Urinary bladder (tissue), 4 donors: ENCODE data around the gene TPTE2. TPM values are rescaled to one million over a fixed set of nuclear protein-coding genes. Genes with fewer than 3 reads are reported as not detected.
"Not testable (repeated sequence)": the region's sequence is repeated elsewhere in the genome, so short reads cannot be mapped to it uniquely, and the experiment has no call there.

Experiments
- DNase-seq: peaks from one replicate; pipeline ENCODE4 v3.0.0-alpha.2; 2015; ENCODE audit errors: extremely low spot score
- H3K27ac ChIP-seq: one replicate; pipeline ENCODE4 v1.5.1; 2013; ENCODE audit warnings: low read depth, mild to moderate bottlenecking, moderate library complexity
- H3K36me3 ChIP-seq: one replicate; pipeline ENCODE4 v1.6.1; 2013; ENCODE audit warnings: mild to moderate bottlenecking, moderate library complexity; ENCODE audit not compliant: insufficient read depth
- H3K4me1 ChIP-seq: one replicate; pipeline ENCODE4 v1.6.1; 2013; ENCODE audit warnings: mild to moderate bottlenecking, moderate library complexity; ENCODE audit not compliant: insufficient read depth
- H3K4me3 ChIP-seq: one replicate; pipeline ENCODE4 v1.5.1; 2013; ENCODE audit warnings: low read depth, low read length
- whole genome bisulfite sequencing: extraction: QIAGEN DNeasy Blood & Tissue Kit; methylation state at CpG from one replicate; pipeline ENCODE4 v1.1.7; 2013; 5-methylcytosine and 5-hydroxymethylcytosine counted together
- polyA plus RNA-seq: library from polyadenylated mRNA; stranded (reverse); fragments of 200-250 nt; gene quantifications from one replicate; pipeline ENCODE4 v1.2.3, GENCODE V29; 2013
- total RNA-seq: library from RNA; depleted of rRNA; stranded (reverse); fragments of >200 nt; gene quantifications from one replicate; pipeline ENCODE4 v1.2.3, GENCODE V29; 2014
- donor health status: healthy with polysubstance abuse.
- donor health status: healthy.

Gene TPTE2
- 0.16 TPM for total RNA-seq
- polyA plus RNA-seq: not detected

GRCh38 chr13:19561127-19561582 is at the start of gene TPTE2:
Gene TPTE2, minus strand, starts transcription at chr13:19561532. Its CDS starts 58,298 bp downstream, at chr13:19503234.
- H3K4me3 ChIP-seq, H3K36me3 ChIP-seq, H3K4me1 ChIP-seq, H3K27ac ChIP-seq, DNase-seq: not testable (repeated sequence)
- 87% methylated on average over 32 of the region's 32 CpGs for WGBS

- Histone ChIP-seq H3K36me3 (no peaks in the 10 kb centered on the region), H3K4me1 (no peaks in the 10 kb centered on the region), H3K4me3 (no peak overlapping the region), H3K27ac (no peak overlapping the region)
- no peak for DNase-seq
- 96% methylated on average over 10 of the region's 10 CpGs for WGBS
Measured at GRCh38 chr13:19607523-19608078, 46.3 kb upstream of the TPTE2 start.

GRCh38 chr13:19606737-19607136 is 45.4 kb upstream of the TPTE2 start:
- H3K36me3 ChIP-seq: no peaks in the 10 kb centered on the region
- 97% methylated on average over 2 of the region's 2 CpGs for WGBS
- no peak overlapping the region for H3K27ac ChIP-seq
- DNase-seq: no peak
- H3K4me1 ChIP-seq: no peaks in the 10 kb centered on the region
- H3K4me3 ChIP-seq: no peak overlapping the region

- Histone ChIP-seq H3K27ac (no peak overlapping the region), H3K4me1 (no peaks in the 10 kb centered on the region), H3K36me3 (no peaks in the 10 kb centered on the region), H3K4me3 (no peak overlapping the region)
- no peak for DNase-seq
Measured at GRCh38 chr13:19606152-19606551, 44.8 kb upstream of the TPTE2 start.

GRCh38 chr13:19605161-19605955 is 44.0 kb upstream of the TPTE2 start:
- H3K4me3 ChIP-seq: no peak overlapping the region
- H3K4me1 ChIP-seq: no peaks in the 10 kb centered on the region
- 85% methylated on average over 7 of the region's 7 CpGs for WGBS
- no peak for DNase-seq
- H3K27ac ChIP-seq: no peak overlapping the region
- H3K36me3 ChIP-seq: no peaks in the 10 kb centered on the region

GRCh38 chr13:19604306-19604705 is 43.0 kb upstream of the TPTE2 start:
- Histone ChIP-seq H3K4me1 (no peaks in the 10 kb centered on the region), H3K4me3 (no peak overlapping the region), H3K36me3 (no peaks in the 10 kb centered on the region), H3K27ac (no peak overlapping the region)
- DNase-seq: no peak
- 88% methylated on average over 6 of the region's 6 CpGs for WGBS

- Histone ChIP-seq H3K4me1 (no peaks in the 10 kb centered on the region), H3K36me3 (no peaks in the 10 kb centered on the region), H3K27ac (no peak overlapping the region), H3K4me3 (peak overlapping the region; percentile 62)
- DNase-seq: no peak
- WGBS: under 1% methylated on average over 108 of the region's 108 CpGs
Measured at GRCh38 chr13:19601749-19602725, 40.7 kb upstream of the TPTE2 start.

- H3K36me3 ChIP-seq: no peaks in the 10 kb centered on the region
- H3K4me1 ChIP-seq: no peaks in the 10 kb centered on the region
- DNase-seq: no peak
- 43% methylated on average over 5 of the region's 5 CpGs for WGBS
- no peak overlapping the region for H3K27ac ChIP-seq
- no peak overlapping the region for H3K4me3 ChIP-seq
Measured at GRCh38 chr13:19597523-19597922, 36.2 kb upstream of the TPTE2 start.

GRCh38 chr13:19596960-19597361 is 35.6 kb upstream of the TPTE2 start:
- no peaks in the 10 kb centered on the region for H3K36me3 ChIP-seq
- H3K4me3 ChIP-seq: no peak overlapping the region
- no peaks in the 10 kb centered on the region for H3K4me1 ChIP-seq
- no peak overlapping the region for H3K27ac ChIP-seq
- DNase-seq: no peak
- 84% methylated on average over 6 of the region's 6 CpGs for WGBS

GRCh38 chr13:19596086-19596485 is 34.8 kb upstream of the TPTE2 start:
- H3K27ac ChIP-seq: no peak overlapping the region
- no peaks in the 10 kb centered on the region for H3K4me1 ChIP-seq
- H3K4me3 ChIP-seq: no peak overlapping the region
- H3K36me3 ChIP-seq: no peaks in the 10 kb centered on the region
- DNase-seq: no peak
- 88% methylated on average over 3 of the region's 3 CpGs for WGBS

GRCh38 chr13:19592657-19593180 is 31.4 kb upstream of the TPTE2 start:
- 93% methylated on average over 1 of the region's 1 CpG for WGBS
- H3K27ac ChIP-seq: no peak overlapping the region
- no peaks in the 10 kb centered on the region for H3K36me3 ChIP-seq
- no peak overlapping the region for H3K4me3 ChIP-seq
- no peaks in the 10 kb centered on the region for H3K4me1 ChIP-seq
- DNase-seq: no peak

- 83% methylated on average over 7 of the region's 7 CpGs for WGBS
- no peaks in the 10 kb centered on the region for H3K4me1 ChIP-seq
Measured at GRCh38 chr13:19591864-19592263, 30.5 kb upstream of the TPTE2 start.

GRCh38 chr13:19590423-19590822 is 29.1 kb upstream of the TPTE2 start:
- no peak overlapping the region for H3K27ac ChIP-seq
- no peaks in the 10 kb centered on the region for H3K36me3 ChIP-seq
- no peak overlapping the region for H3K4me3 ChIP-seq
- 82% methylated on average over 5 of the region's 5 CpGs for WGBS
- H3K4me1 ChIP-seq: no peaks in the 10 kb centered on the region
- DNase-seq: no peak

More at GRCh38 chr13:19591864-19592263, 30.5 kb upstream of the TPTE2 start:
- H3K27ac ChIP-seq: no peak overlapping the region
- no peaks in the 10 kb centered on the region for H3K36me3 ChIP-seq
- no peak overlapping the region for H3K4me3 ChIP-seq
- DNase-seq: no peak
